ENCODE measurements around the gene HSD11B2.

Gene HSD11B2

GRCh38 chr16:67483731-67484525 is 53.0 kb downstream of the HSD11B2 start:
- DNase-seq, result no peak

GRCh38 chr16:67486805-67487204 is 55.9 kb downstream of the HSD11B2 start:
- DNase-seq, result no peak
